Panc1 (cell line): ENCODE results near the gene DDA1.

Source experiments
- CTCF ChIP-seq: fragments of 450-650 bp; IDR thresholded peaks from 2 replicates; pipeline ENCODE4 v1.5.1; 2017; ENCODE audit warnings: mild to moderate bottlenecking
- POLR2AphosphoS5 ChIP-seq: IDR thresholded peaks from 2 replicates; pipeline ENCODE4 v1.6.1; 2012; ENCODE audit warnings: mild to moderate bottlenecking, low read depth, low read length, moderate library complexity
- SIN3A ChIP-seq: IDR thresholded peaks from 2 replicates; pipeline ENCODE4 v1.6.1; 2012; ENCODE audit warnings: low read depth, mild to moderate bottlenecking, low read length, moderate library complexity, borderline replicate concordance; ENCODE audit not compliant: insufficient read depth

DNA sequence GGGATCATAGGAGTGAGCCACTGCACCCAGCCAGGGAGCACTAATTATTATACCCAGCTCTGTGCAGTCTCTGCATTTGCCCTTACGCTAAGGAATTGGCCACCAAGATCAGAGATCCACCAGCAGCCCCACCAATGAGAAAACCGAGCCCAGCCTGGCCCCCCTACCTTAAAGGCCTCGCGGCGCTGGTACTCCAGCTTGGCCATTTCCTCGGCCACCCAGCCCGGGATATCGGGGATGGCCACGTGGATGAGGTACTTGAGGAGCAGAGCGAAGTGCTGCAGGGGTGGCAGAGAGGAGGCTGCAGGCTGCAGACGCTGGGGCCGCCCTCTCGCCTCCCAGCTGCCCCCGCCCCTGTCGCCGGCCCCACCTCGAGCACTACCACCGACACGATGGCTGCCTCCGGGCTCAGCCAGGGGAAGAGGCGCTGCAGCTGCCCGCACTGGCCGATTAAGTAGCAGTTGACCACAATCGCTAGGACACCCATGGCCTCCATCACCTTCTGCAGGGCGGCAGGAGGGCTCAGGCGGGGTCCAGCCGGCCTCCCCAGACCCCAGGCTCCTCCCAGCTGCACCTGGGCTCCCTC is 17.8 kb downstream of the DDA1 start:
- TF ChIP-seq CTCF = no peak
- TF ChIP-seq SIN3A = no peak
- no peak for TF ChIP-seq POLR2AphosphoS5
